ENCODE measurements around the gene MAN1A2. TPM values are rescaled to one million over a fixed set of nuclear protein-coding genes. Genes with fewer than 3 reads are reported as not detected.
"Not testable (repeated sequence)": the region's sequence is repeated elsewhere in the genome, so short reads cannot be mapped to it uniquely, and the experiment has no call there.

The MAN1A2 gene
- total RNA-seq, 6 experiments from 2014 or later: 24.6 to 39.2 (median 31.2) TPM

DNA sequence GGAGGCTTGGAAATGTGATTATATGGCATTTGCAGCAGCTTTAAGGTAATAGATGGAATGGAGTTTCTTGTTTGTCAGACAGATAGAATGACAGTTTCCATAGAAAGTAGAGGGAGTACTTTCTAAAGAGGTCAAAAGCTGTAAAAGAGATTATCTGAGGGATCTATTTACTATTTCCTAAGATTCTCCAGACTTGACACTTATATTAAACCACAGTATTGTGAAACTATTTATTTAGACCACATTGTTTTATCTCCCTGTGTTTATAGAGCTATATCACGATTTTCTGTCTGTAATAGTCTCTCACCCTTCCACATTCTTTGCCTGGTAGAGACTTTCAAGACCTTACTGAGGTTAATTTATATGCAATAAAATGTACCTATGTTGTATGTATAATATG, 66.7 kb downstream of the MAN1A2 start:
- intact Hi-C loops (cut with DNase I): no loop called here
- ATAC-seq (peak in 2 of 4 donors; percentile 30 to 52), DNase-seq (no peak)
- H3K27me3 ChIP-seq: no peaks in the 10 kb centered on the region
- no peak overlapping the region for H3K27ac ChIP-seq
- H3K9me3 ChIP-seq: no peaks in the 10 kb centered on the region
- 23% methylated on average over 1 of the region's 1 CpG for WGBS (ENCODE audit: insufficient coverage, low coverage, low lambda C conversion rate, missing lambda C conversion rate)
- no peak overlapping the region for H3K4me3 ChIP-seq
- peaks cover 0 to 6% (median 0%) of the 10 kb centered on the region in 4 donors for H3K36me3 ChIP-seq
- TF ChIP-seq, protein P1, sequence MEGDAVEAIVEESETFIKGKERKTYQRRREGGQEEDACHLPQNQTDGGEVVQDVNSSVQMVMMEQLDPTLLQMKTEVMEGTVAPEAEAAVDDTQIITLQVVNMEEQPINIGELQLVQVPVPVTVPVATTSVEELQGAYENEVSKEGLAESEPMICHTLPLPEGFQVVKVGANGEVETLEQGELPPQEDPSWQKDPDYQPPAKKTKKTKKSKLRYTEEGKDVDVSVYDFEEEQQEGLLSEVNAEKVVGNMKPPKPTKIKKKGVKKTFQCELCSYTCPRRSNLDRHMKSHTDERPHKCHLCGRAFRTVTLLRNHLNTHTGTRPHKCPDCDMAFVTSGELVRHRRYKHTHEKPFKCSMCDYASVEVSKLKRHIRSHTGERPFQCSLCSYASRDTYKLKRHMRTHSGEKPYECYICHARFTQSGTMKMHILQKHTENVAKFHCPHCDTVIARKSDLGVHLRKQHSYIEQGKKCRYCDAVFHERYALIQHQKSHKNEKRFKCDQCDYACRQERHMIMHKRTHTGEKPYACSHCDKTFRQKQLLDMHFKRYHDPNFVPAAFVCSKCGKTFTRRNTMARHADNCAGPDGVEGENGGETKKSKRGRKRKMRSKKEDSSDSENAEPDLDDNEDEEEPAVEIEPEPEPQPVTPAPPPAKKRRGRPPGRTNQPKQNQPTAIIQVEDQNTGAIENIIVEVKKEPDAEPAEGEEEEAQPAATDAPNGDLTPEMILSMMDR (IDR thresholded peaks at IDR 0.05): no peak
- TF ChIP-seq POLR2A (IDR thresholded peaks at IDR 0.05): no peak
- peaks cover 0 to 26% (median 4%) of the 10 kb centered on the region in 4 donors for H3K4me1 ChIP-seq

DNA sequence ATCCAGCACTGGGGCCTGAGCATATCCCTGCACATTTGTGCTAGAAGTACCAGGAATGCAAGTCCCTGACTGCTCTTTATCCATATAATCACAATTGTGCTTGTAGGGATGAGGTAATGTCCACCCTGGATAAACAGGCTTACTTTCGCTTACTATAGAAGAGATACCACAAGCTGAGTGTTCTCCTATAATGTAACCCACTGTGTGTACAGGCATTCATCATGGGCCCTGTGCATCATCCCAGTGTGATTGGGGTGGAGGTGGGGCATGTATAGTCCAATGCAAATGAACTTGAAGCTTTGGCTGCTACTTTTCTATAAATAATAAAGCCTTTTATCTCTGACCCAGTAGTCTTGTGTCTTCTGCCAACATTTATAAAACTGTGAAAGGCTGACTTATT, 69.3 kb downstream of the MAN1A2 start:
- TF ChIP-seq POLR2A (IDR thresholded peaks at IDR 0.05): no peak
- TF ChIP-seq, protein P1 (IDR thresholded peaks at IDR 0.05): no peak
- Histone ChIP-seq H3K4me1 (peaks cover 0 to 23% (median 2%) of the 10 kb centered on the region in 4 donors), H3K27ac (no peak overlapping the region), H3K36me3 (peaks cover 0 to 6% (median 0%) of the 10 kb centered on the region in 4 donors), H3K9me3 (no peaks in the 10 kb centered on the region), H3K27me3 (no peaks in the 10 kb centered on the region), H3K4me3 (no peak overlapping the region)
- no peak for DNase-seq
- no peak for ATAC-seq
- intact Hi-C loops (cut with DNase I): no loop called here
- no CpG with 5 or more reads among the region's 1 CpG for WGBS (ENCODE audit: insufficient coverage, low coverage, low lambda C conversion rate, missing lambda C conversion rate)

DNA sequence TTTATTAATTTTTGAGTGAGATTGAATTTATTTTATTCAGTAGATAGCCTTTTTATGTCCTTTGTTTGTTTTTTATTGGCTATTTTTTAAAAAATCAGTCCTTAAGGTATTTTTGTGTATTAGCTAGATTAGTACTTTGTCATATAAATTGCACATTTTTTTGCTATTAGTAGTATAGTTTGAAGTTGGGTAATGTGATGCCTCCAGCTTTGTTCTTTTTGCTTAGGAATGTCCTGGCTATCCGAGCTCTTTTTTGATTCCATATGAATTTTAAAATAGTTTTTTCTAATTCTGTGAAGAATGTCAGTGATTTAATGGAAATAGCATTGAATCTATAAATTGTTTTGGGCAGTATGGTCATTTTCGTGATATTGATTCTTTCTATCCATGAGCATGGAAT, 80.4 kb downstream of the MAN1A2 start:
- ATAC-seq (no peak), DNase-seq (no peak)
- no peak for TF ChIP-seq POLR2A (IDR thresholded peaks at IDR 0.05)
- TF ChIP-seq, protein P1 (IDR thresholded peaks at IDR 0.05): no peak
- Histone ChIP-seq H3K27me3 (no peaks in the 10 kb centered on the region), H3K36me3 (no peaks in the 10 kb centered on the region), H3K27ac (no peak overlapping the region), H3K4me3 (no peak overlapping the region), H3K9me3 (peaks cover 0 to 2% (median 0%) of the 10 kb centered on the region in 4 donors), H3K4me1 (no peaks in the 10 kb centered on the region)
- 78% methylated on average over 2 of the region's 2 CpGs for WGBS (ENCODE audit: insufficient coverage, low coverage, low lambda C conversion rate, missing lambda C conversion rate)
- intact Hi-C loops (cut with DNase I): no loop called here

DNA sequence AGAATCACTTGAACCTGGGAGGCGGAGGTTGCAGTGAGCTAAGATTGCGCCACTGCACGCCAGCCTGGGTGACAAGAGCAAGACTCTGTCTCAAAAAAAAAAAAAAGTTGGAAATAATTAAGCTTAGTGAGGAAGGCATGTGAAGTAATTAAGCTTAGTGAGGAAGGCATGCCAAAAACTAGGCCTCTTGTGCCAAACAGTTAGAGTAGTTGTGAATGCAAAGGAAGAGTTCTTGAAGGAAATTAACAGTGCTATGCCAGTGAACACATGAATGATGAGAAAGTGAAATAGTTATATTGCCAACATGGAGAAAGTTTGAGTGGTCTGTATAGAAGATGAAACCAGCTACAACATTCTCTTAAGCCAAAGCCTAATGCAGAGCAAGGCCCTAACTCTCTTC, 85.0 kb downstream of the MAN1A2 start:
- DNase-seq: no peak
- Histone ChIP-seq H3K36me3 (no peaks in the 10 kb centered on the region), H3K27ac (no peak overlapping the region), H3K4me3 (no peak overlapping the region), H3K9me3 (no peaks in the 10 kb centered on the region), H3K27me3 (no peaks in the 10 kb centered on the region), H3K4me1 (no peaks in the 10 kb centered on the region)
- 93% methylated on average over 3 of the region's 3 CpGs for WGBS (ENCODE audit: insufficient coverage, low coverage, low lambda C conversion rate, missing lambda C conversion rate)
- intact Hi-C loops (cut with DNase I): no loop called here
- no peak for ATAC-seq
- TF ChIP-seq POLR2A (IDR thresholded peaks at IDR 0.05): no peak
- TF ChIP-seq, protein P1 (IDR thresholded peaks at IDR 0.05): no peak

DNA sequence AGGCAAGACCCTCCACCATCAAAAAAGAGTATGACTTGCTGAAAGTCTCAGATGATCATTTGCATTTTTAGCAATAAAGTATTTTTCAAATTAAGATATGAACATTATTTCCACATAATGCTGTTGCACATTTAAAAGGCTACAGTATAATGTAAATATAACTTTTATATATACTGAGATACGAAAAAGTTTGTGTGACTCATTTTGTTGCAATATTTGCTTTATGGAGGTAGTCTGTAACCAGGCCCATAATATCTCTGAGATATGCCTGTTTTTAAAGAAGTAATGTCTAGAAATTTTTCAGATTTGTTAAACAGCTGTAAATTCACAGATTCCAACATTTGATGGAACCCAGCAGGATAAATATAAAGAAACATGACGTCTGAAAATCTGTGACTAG, 86.7 kb downstream of the MAN1A2 start:
- intact Hi-C loops (cut with DNase I): no loop called here
- H3K4me3 ChIP-seq: no peak overlapping the region
- H3K27ac ChIP-seq: no peak overlapping the region
- TF ChIP-seq POLR2A (IDR thresholded peaks at IDR 0.05): no peak
- TF ChIP-seq, protein P1 (IDR thresholded peaks at IDR 0.05): no peak
- H3K36me3 ChIP-seq: no peaks in the 10 kb centered on the region
- H3K4me1 ChIP-seq: no peaks in the 10 kb centered on the region
- 80% methylated on average over 2 of the region's 2 CpGs for WGBS (ENCODE audit: insufficient coverage, low coverage, low lambda C conversion rate, missing lambda C conversion rate)
- no peaks in the 10 kb centered on the region for H3K9me3 ChIP-seq
- H3K27me3 ChIP-seq: no peaks in the 10 kb centered on the region
- ATAC-seq (no peak), DNase-seq (no peak)

DNA sequence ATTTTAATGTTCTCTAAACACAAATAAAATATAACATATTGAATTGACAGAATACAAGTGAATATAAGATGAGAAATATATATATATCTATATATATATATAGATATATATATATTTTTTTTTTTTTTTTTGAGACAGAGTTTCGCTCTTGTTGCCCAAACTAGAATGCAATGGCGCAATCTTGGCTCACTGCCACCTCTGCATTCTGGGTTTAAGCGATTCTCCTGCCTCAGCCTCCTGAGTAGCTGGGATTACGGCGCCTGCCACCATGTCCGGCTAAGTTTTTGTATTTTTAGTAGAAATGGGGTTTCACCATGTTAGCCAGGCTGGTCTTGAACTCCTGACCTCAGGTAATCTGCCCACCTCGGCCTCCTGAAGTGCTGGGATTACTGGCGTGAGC, 91.2 kb downstream of the MAN1A2 start:
- H3K27ac ChIP-seq; H3K9me3 ChIP-seq; H3K36me3 ChIP-seq; H3K4me3 ChIP-seq; intact Hi-C loops (cut with DNase I); H3K27me3 ChIP-seq; ATAC-seq; H3K4me1 ChIP-seq; DNase-seq: not testable (repeated sequence)
- WGBS (ENCODE audit: insufficient coverage, low coverage, low lambda C conversion rate, missing lambda C conversion rate): 94% methylated on average over 4 of the region's 8 CpGs
